SK-N-SH (cell line): ENCODE measurements around the gene PIP4K2C. TPM values are rescaled to one million over a fixed set of nuclear protein-coding genes. Genes with fewer than 3 reads are reported as not detected.

Source experiments
- CTCF ChIA-PET: fragments of 300-600, 350-600 bp; formaldehyde crosslinking; extraction: SDS; loops from one replicate; lab custom pipeline; 2021; lab: Yijun Ruan, JAX
- POLR2A ChIA-PET: fragments of 350-600 bp; sonication (Branson Sonifier 250); formaldehyde crosslinking; extraction: SDS; loops from one replicate; lab custom pipeline; 2020; ENCODE audit warnings: antibody characterized with exemption, inconsistent platforms; lab: Yijun Ruan, JAX
- DNase-seq: peaks from one replicate; pipeline ENCODE4 v3.0.0; 2012
- H2AFZ ChIP-seq: fragments of 200-600 bp; sonication (generic); 2 replicates; pipeline ENCODE4 v1.8.1; 2016; ENCODE audit warnings: antibody characterized with exemption, mild to moderate bottlenecking, low read depth
- H3F3A ChIP-seq: fragments of 200-600 bp; sonication (generic); replicated peaks from 2 replicates; pipeline ENCODE3; 2016; ENCODE audit warnings: antibody characterized with exemption, mild to moderate bottlenecking; ENCODE audit not compliant: insufficient read depth
- H3K27ac ChIP-seq, 2 experiments: fragments of 200-500 bp in 1 of 2; fragments of 200-600 bp in 1 of 2; sonication (Bioruptor generic) in 1 of 2; sonication (generic), shearing (Covaris generic) in 1 of 2; 2 replicates each; pipeline versions ENCODE4 v1.5.1 to v1.6.1; 2014 to 2016; ENCODE audit warnings: low read depth in 2 of 2, inconsistent platforms in 1 of 2, low read length in 1 of 2, mild to moderate bottlenecking in 1 of 2, mixed read lengths in 1 of 2
- H3K27me3 ChIP-seq: fragments of 200-600 bp; sonication (generic), shearing (Covaris generic); 2 replicates; pipeline ENCODE4 v1.6.1; 2016; ENCODE audit warnings: mixed run types; ENCODE audit not compliant: insufficient read depth
- H3K36me3 ChIP-seq, 2 experiments: fragments of 200-500 bp in 1 of 2; fragments of 200-600 bp in 1 of 2; sonication (Bioruptor generic) in 1 of 2; sonication (generic) in 1 of 2; replicated peaks in 1 of 2; 2 replicates each; pipeline versions ENCODE3 to v1.5.1; 2014 to 2016; ENCODE audit warnings: low read length in 1 of 2, mild to moderate bottlenecking in 1 of 2; ENCODE audit not compliant: insufficient read depth in 2 of 2, control insufficient read depth in 1 of 2
- H3K4me1 ChIP-seq, 2 experiments: fragments of 200-500 bp in 1 of 2; fragments of 200-600 bp in 1 of 2; sonication (Bioruptor generic) in 1 of 2; sonication (generic), shearing (Covaris generic) in 1 of 2; 2 replicates each; pipeline versions ENCODE4 v1.5.1 to v1.6.1; 2014 to 2016; ENCODE audit warnings: low read depth in 1 of 2, low read length in 1 of 2, mixed run types in 1 of 2; ENCODE audit not compliant: insufficient read depth in 2 of 2, control insufficient read depth in 1 of 2
- H3K4me2 ChIP-seq: fragments of 200-600 bp; sonication (generic), shearing (Covaris generic); 2 replicates; pipeline ENCODE4 v1.6.1; 2017; ENCODE audit warnings: mixed run types
- H3K4me3 ChIP-seq, 2 experiments: fragments of 200-500 bp in 1 of 2; fragments of 200-600 bp in 1 of 2; sonication (Bioruptor generic) in 1 of 2; sonication (generic), shearing (Covaris generic) in 1 of 2; 2 replicates each; pipeline versions ENCODE4 v1.5.1 to v1.8.1; 2014 to 2016; ENCODE audit warnings: low read depth in 2 of 2, inconsistent platforms in 1 of 2, low read length in 1 of 2, mild to moderate bottlenecking in 1 of 2, mixed read lengths in 1 of 2, moderate library complexity in 1 of 2
- H3K79me2 ChIP-seq: fragments of 200-600 bp; sonication (generic); 2 replicates; pipeline ENCODE4 v1.8.1; 2017; ENCODE audit warnings: mild to moderate bottlenecking; ENCODE audit not compliant: insufficient read depth
- H3K9ac ChIP-seq: fragments of 200-600 bp; sonication (generic); 2 replicates; pipeline ENCODE4 v1.6.1; 2017; ENCODE audit warnings: mixed run types
- H3K9me2 ChIP-seq: fragments of 200-600 bp; sonication (generic); 2 replicates; pipeline ENCODE4 v1.6.1; 2017; ENCODE audit warnings: mixed run types
- H3K9me3 ChIP-seq: fragments of 200-600 bp; sonication (generic); 2 replicates; pipeline ENCODE4 v1.6.1; 2017; ENCODE audit warnings: mixed run types, mild to moderate bottlenecking, moderate library complexity
- H4K20me1 ChIP-seq: fragments of 200-600 bp; sonication (generic); 2 replicates; pipeline ENCODE4 v1.6.1; 2017; ENCODE audit warnings: mild to moderate bottlenecking, mixed run types; ENCODE audit not compliant: insufficient read depth
- CHD2 ChIP-seq: fragments of 150-350 bp; IDR thresholded peaks from 2 replicates; pipeline ENCODE4 v1.6.1; 2018; ENCODE audit warnings: low read length; ENCODE audit not compliant: partially characterized antibody
- CTCF ChIP-seq: fragments of 200-600 bp; sonication (generic); IDR thresholded peaks from 2 replicates; pipeline ENCODE4 v1.6.1; 2017; ENCODE audit warnings: antibody characterized with exemption, mild to moderate bottlenecking, moderate library complexity
- ELF1 ChIP-seq: IDR thresholded peaks from 2 replicates; pipeline ENCODE4 v1.4.0; 2012
- FOSL2 ChIP-seq: IDR thresholded peaks from 2 replicates; pipeline ENCODE4 v1.4.0; 2012; ENCODE audit warnings: low read depth, mild to moderate bottlenecking, moderate library complexity, borderline replicate concordance
- FOXJ3 ChIP-seq: sonication (generic); formaldehyde crosslinking; IDR thresholded peaks from 2 replicates; pipeline ENCODE4 v1.5.1; 2020; ENCODE audit warnings: mild to moderate bottlenecking, missing genetic modification reagents
- MXI1 ChIP-seq: IDR thresholded peaks from 2 replicates; pipeline ENCODE4 v1.6.1; 2012; ENCODE audit warnings: mild to moderate bottlenecking, low read depth, low read length, improper control_type of control experiment
- NFIC ChIP-seq: IDR thresholded peaks from 2 replicates; pipeline ENCODE4 v1.4.0; 2012; ENCODE audit warnings: borderline replicate concordance
- NRF1 ChIP-seq: IDR thresholded peaks from 2 replicates; pipeline ENCODE4 v1.6.1; 2012; ENCODE audit warnings: low read depth, mild to moderate bottlenecking, low read length
- POLR2AphosphoS5 ChIP-seq: IDR thresholded peaks from 2 replicates; pipeline ENCODE4 v1.6.1; 2012; ENCODE audit warnings: low read depth, low read length
- REST ChIP-seq: IDR thresholded peaks from 2 replicates; pipeline ENCODE4 v1.6.1; 2012; ENCODE audit warnings: mild to moderate bottlenecking, low read depth, low read length, moderate library complexity
- RFX5 ChIP-seq: IDR thresholded peaks from 2 replicates; pipeline ENCODE4 v1.6.1; 2012; ENCODE audit warnings: mild to moderate bottlenecking, improper control_type of control experiment, low read length
- RXRA ChIP-seq: IDR thresholded peaks from 2 replicates; pipeline ENCODE4 v1.4.0; 2012; ENCODE audit warnings: low read depth, mild to moderate bottlenecking, borderline replicate concordance
- SIN3A ChIP-seq: IDR thresholded peaks from 2 replicates; pipeline ENCODE4 v1.6.1; 2012; ENCODE audit warnings: low read depth, mild to moderate bottlenecking, low read length, moderate library complexity, borderline replicate concordance
- TCF12 ChIP-seq: IDR thresholded peaks from 2 replicates; pipeline ENCODE4 v1.4.0; 2012
- TEAD4 ChIP-seq: IDR thresholded peaks from 2 replicates; pipeline ENCODE4 v1.4.0; 2012; ENCODE audit warnings: mild to moderate bottlenecking, borderline replicate concordance; ENCODE audit not compliant: insufficient read depth
- ZBTB33 ChIP-seq: IDR thresholded peaks from 2 replicates; pipeline ENCODE4 v1.4.0; 2012; ENCODE audit warnings: low read depth, borderline replicate concordance
- WGBS: methylation state at CpG from one replicate; pipeline ENCODE4 v1.1.6; 2017; ENCODE audit warnings: low lambda C conversion rate; 5-methylcytosine and 5-hydroxymethylcytosine counted together
- polyA plus RNA-seq, 3 experiments: library from polyadenylated mRNA; depleted of rRNA; stranded (reverse); fragments of >200 nt; gene quantifications; 2 replicates each; pipeline ENCODE4 v1.2.3, GENCODE V29; 2012
- TF ChIP-seq, protein P1 (sequence below): IDR thresholded peaks from 2 replicates; pipeline ENCODE4; 2012
- TF ChIP-seq, protein P2 (sequence below): IDR thresholded peaks from 2 replicates; pipeline ENCODE4 v1.4.0; 2012; ENCODE audit warnings: low read depth

PIP4K2C gene
- polyA plus RNA-seq, 1 of the 3 experiments (the other 2 are of a cell fraction) = 34.2 TPM

DNA sequence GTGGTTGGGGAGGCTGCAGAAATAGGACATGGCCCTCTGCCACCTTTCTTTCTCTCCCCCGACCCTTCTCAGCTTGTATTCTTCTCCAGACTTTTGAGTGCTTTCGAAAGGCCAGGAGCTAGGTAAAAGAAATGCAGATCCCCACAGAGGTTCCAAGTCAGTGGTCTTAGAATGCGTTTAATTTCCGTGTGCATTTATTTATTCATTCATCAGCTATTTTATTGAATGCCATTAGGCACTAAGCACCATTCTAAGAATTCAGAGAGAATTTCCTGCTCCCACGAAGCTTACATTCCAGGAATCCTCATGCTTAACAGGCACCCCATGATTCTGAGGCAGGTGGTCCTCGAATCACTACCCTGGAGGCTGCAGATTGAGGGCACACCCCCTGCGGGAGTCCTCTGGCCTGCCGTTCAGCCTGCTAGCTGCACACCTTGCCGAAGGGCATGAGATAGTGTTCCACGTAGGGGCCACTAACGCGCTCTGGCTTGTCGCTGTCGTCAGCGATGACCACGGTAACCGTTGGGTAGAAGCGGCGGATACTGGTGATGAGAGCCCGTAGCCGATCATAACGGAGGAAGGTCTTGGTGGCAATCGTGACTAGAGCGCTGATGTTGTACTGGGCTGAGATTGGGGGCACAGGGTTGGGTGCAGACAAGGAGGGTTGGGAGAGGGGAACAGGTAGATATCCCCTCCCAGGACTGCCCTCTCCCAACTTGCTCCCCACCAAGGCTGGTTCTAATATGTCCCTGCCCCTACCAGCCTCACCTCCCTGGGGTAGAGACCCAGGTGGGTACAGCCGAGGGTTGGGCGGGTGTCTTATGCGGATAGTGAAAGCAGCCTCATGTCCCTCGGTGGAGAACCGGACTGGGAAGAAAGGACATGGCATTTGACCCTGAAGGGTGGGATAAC is 37.5 kb downstream of the PIP4K2C start:
- WGBS = 95% methylated on average over 29 of the region's 29 CpGs
- no peaks in the 10 kb centered on the region for H4K20me1 ChIP-seq
- no peak overlapping the region for H3K4me2 ChIP-seq
- no peaks in the 10 kb centered on the region for H3K9me3 ChIP-seq
- ChIA-PET CTCF (interaction anchor here (1.3 to 11.0 kb wide), 2 partner anchors 9 to 46 kb away, joined by 3 to 298 read pairs; no protein-coding TSS in a partner anchor), POLR2A (no interaction called here)
- no peaks in the 10 kb centered on the region for H3K9me2 ChIP-seq
- peaks cover 0 to 2% of the 10 kb centered on the region in 2 experiments for H3K36me3 ChIP-seq
- TF ChIP-seq POLR2AphosphoS5 (no peak), REST (no peak), FOSL2 (no peak), RXRA (no peak), NRF1 (no peak), SIN3A (no peak), ZBTB33 (no peak), TEAD4 (no peak), CTCF (no peak), CHD2 (no peak), RFX5 (no peak), ELF1 (no peak), NFIC (no peak), MXI1 (no peak), FOXJ3 (CRISPR knock-in tag) (no peak), TCF12 (no peak)
- TF ChIP-seq, protein P1, sequence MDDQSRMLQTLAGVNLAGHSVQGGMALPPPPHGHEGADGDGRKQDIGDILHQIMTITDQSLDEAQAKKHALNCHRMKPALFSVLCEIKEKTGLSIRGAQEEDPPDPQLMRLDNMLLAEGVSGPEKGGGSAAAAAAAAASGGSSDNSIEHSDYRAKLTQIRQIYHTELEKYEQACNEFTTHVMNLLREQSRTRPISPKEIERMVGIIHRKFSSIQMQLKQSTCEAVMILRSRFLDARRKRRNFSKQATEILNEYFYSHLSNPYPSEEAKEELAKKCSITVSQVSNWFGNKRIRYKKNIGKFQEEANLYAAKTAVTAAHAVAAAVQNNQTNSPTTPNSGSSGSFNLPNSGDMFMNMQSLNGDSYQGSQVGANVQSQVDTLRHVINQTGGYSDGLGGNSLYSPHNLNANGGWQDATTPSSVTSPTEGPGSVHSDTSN = no peak
- TF ChIP-seq, protein P2, sequence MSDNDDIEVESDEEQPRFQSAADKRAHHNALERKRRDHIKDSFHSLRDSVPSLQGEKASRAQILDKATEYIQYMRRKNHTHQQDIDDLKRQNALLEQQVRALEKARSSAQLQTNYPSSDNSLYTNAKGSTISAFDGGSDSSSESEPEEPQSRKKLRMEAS = no peak
- no peaks in the 10 kb centered on the region for H3K27me3 ChIP-seq
- no peak overlapping the region for H3K4me3 ChIP-seq
- peak; percentile 9 for DNase-seq
- H3F3A ChIP-seq = peaks cover 1% of the 10 kb centered on the region
- H3K27ac ChIP-seq = no peak overlapping the region
- peaks cover 0 to 2% of the 10 kb centered on the region in 2 experiments; a peak in 1 of 4 replicates for H3K4me1 ChIP-seq
- no peak overlapping the region for H2AFZ ChIP-seq
- no peaks in the 10 kb centered on the region for H3K79me2 ChIP-seq
- H3K9ac ChIP-seq = no peak overlapping the region
